Endometrial microvascular endothelial cells (primary cell): ENCODE measurements around the gene PRPH2. TPM values are rescaled to one million over a fixed set of nuclear protein-coding genes. Genes with fewer than 3 reads are reported as not detected.

Experiments used
- in situ Hi-C: cut with HindIII; loops from 2 replicates; pipeline ENCODE4 v1.10.0; 2017; ENCODE audit warnings: low sequenced_read_pairs, low pct_unique_long_range_greater_than_20kb; ENCODE audit errors: inconsistent ontology term
- total RNA-seq: library from RNA; depleted of rRNA; stranded (reverse); fragments of >200 nt; gene quantifications from one replicate; pipeline ENCODE4 v1.2.3, GENCODE V29; 2015; ENCODE audit errors: inconsistent ontology term

The PRPH2 gene
- total RNA-seq = 1.4 TPM

GRCh38 chr6:42722497-42722896, at the start of gene PRPH2:
TSS of gene PRPH2 (minus strand) at chr6:42722597. CDS start at chr6:42722334, 263 bp downstream.
- in situ Hi-C loops = no loop called here

- in situ Hi-C loops = no loop called here
Measured at GRCh38 chr6:42771741-42772100, 49.3 kb upstream of the PRPH2 start.

GRCh38 chr6:42769836-42770235, 47.4 kb upstream of the PRPH2 start:
- in situ Hi-C loops = no loop called here

- in situ Hi-C loops = no loop called here
Measured at GRCh38 chr6:42769051-42769450, 46.7 kb upstream of the PRPH2 start.

GRCh38 chr6:42766163-42766670, 43.8 kb upstream of the PRPH2 start:
- in situ Hi-C loops = no loop called here

GRCh38 chr6:42764911-42765648, 42.7 kb upstream of the PRPH2 start:
- in situ Hi-C loops = no loop called here

- in situ Hi-C loops = no loop called here
Measured at GRCh38 chr6:42762950-42763349, 40.6 kb upstream of the PRPH2 start.

- in situ Hi-C loops = no loop called here
Measured at GRCh38 chr6:42762426-42762859, 40.0 kb upstream of the PRPH2 start.

GRCh38 chr6:42761287-42762067, 39.1 kb upstream of the PRPH2 start:
- in situ Hi-C loops = no loop called here

- in situ Hi-C loops = no loop called here
Measured at GRCh38 chr6:42758756-42759430, 36.5 kb upstream of the PRPH2 start.

GRCh38 chr6:42756722-42757121, 34.3 kb upstream of the PRPH2 start:
- in situ Hi-C loops = no loop called here

GRCh38 chr6:42754759-42755158, 32.4 kb upstream of the PRPH2 start:
- in situ Hi-C loops = no loop called here

- in situ Hi-C loops = no loop called here
Measured at GRCh38 chr6:42751055-42751454, 28.7 kb upstream of the PRPH2 start.

- in situ Hi-C loops = loop anchor here (5.0 kb wide), 1 partner anchor 34 kb away; the partner anchor contains the start of gene BICRAL
Measured at GRCh38 chr6:42748203-42748898, 26.0 kb upstream of the PRPH2 start.

- in situ Hi-C loops = loop anchor here (5.0 kb wide), 1 partner anchor 36 kb away; the partner anchor contains the start of gene BICRAL
Measured at GRCh38 chr6:42746463-42747391, 24.3 kb upstream of the PRPH2 start.

GRCh38 chr6:42745640-42746462, 23.5 kb upstream of the PRPH2 start, which contains the start of gene TBCC:
TSS of gene TBCC (minus strand) at chr6:42746103. CDS start at chr6:42746073, 30 bp downstream.
- in situ Hi-C loops = loop anchor here (5.0 kb wide), 1 partner anchor 36 kb away; the partner anchor contains the start of gene BICRAL
